ENCODE measurements around the gene UNC50. TPM values are rescaled to one million over a fixed set of nuclear protein-coding genes. Genes with fewer than 3 reads are reported as not detected.

Gene UNC50
- total RNA-seq, 4 donors from 2014 or later = 30.3 to 43.1 (median 30.5) TPM

DNA sequence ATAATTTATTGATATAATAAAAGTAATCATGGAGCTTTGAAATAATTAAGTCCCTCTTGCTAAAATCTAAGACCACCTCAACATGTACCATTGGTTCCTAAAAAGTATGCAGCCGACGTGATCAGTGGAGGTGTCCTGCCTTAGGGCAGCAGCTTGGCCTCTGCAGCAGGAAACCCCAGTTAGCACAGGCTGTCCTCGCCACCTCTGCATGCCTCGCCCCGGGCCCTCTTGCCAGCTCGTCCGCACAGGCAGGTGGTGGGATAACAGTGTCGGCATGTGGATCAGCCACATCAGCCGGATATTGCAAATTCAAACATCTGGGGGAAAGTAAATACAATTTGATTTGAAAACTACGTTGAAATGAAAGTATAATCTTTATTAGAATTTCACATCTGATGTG is 23.0 kb upstream of the UNC50 start:
- intact Hi-C loops (cut with DNase I; ENCODE audit: low total_unique reads) (no loop called here), in situ Hi-C loops (cut with MboI; ENCODE audit: low sequenced_read_pairs in 4 of 4) (no loop called here)
- no peak for DNase-seq

DNA sequence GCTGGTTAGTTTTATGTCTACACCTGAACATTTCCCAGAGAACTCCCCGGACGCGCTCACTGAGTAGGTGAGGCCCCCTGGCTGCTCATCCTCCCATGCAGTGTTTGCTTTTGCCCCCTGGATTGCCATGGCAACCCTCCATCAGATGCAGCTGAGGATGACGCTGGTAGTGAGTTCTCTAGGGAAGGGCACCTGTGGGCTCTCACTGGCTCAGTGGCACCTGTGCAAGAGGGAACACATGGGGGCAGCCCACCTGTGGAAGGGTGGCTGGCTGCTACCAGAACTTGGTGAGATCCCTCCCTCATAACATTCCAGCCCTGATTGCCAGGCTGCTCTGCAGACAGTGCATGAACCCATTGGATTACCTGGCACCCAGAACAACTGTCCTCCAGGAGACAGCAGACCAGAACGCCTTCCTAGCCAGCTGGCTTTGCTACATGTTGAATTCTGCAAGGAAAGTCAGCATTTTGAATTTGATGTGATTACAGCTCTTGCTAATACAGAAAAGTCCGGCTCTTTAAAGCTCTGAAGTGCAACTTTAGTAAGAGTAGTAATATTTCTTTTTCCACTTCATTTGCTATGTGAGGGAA is 21.7 kb upstream of the UNC50 start:
- TF ChIP-seq, protein P1, sequence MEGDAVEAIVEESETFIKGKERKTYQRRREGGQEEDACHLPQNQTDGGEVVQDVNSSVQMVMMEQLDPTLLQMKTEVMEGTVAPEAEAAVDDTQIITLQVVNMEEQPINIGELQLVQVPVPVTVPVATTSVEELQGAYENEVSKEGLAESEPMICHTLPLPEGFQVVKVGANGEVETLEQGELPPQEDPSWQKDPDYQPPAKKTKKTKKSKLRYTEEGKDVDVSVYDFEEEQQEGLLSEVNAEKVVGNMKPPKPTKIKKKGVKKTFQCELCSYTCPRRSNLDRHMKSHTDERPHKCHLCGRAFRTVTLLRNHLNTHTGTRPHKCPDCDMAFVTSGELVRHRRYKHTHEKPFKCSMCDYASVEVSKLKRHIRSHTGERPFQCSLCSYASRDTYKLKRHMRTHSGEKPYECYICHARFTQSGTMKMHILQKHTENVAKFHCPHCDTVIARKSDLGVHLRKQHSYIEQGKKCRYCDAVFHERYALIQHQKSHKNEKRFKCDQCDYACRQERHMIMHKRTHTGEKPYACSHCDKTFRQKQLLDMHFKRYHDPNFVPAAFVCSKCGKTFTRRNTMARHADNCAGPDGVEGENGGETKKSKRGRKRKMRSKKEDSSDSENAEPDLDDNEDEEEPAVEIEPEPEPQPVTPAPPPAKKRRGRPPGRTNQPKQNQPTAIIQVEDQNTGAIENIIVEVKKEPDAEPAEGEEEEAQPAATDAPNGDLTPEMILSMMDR (IDR thresholded peaks at IDR 0.05 in 4 of 5, conservative IDR thresholded peaks at IDR 0.05 in 1 of 5) = no peak
- no peak for TF ChIP-seq POLR2A (IDR thresholded peaks at IDR 0.05)
- no peak for ATAC-seq
- in situ Hi-C loops (cut with MboI; ENCODE audit: low sequenced_read_pairs in 4 of 4) (no loop called here), intact Hi-C loops (cut with DNase I; ENCODE audit: low total_unique reads) (no loop called here)
- no peak for DNase-seq
- Histone ChIP-seq H3K27me3 (no peaks in the 10 kb centered on the region), H3K4me3 (no peak overlapping the region), H3K36me3 (peaks cover 0 to 14% of the 10 kb centered on the region in 2 donors), H3K9me3 (no peaks in the 10 kb centered on the region), H3K4me1 (no peaks in the 10 kb centered on the region), H3K27ac (no peak overlapping the region)

More for the DNA sequence above, 23.0 kb upstream of the UNC50 start:
- Histone ChIP-seq H3K4me3 (no peak overlapping the region), H3K4me1 (no peaks in the 10 kb centered on the region), H3K27ac (no peak overlapping the region), H3K36me3 (peaks cover 0 to 14% of the 10 kb centered on the region in 2 donors), H3K27me3 (no peaks in the 10 kb centered on the region), H3K9me3 (no peaks in the 10 kb centered on the region)
- no peak for ATAC-seq
- no peak for TF ChIP-seq POLR2A (IDR thresholded peaks at IDR 0.05)
- TF ChIP-seq, protein P1 (IDR thresholded peaks at IDR 0.05 in 4 of 5, conservative IDR thresholded peaks at IDR 0.05 in 1 of 5) = no peak

DNA sequence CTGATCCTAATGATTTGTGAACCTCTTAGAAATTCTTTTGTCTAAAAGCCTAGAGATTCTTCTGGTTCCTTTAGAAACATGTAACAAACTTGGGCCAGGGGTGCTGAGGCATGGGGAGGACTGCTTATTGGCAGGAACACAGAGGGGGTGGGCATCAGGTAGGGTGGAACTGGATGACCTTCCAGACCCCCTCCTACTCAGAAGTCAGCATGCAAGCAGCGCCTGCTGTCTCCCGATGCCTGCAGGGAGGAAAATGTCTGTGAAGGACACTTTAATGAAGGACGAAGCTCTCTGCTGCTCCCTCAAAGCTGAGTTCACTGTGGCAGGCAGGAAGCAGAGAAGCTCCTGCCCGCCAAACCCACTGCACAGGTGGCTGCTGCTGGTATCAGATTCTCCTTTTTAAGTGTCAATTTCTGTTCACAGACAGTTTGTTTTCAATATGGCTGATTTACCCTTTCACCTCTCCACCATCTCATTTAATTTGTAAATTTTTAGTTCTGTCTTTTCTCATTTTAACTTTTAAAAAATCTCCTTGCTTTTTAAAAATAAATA is 19.4 kb upstream of the UNC50 start:
- Histone ChIP-seq H3K4me3 (no peak overlapping the region), H3K4me1 (no peaks in the 10 kb centered on the region), H3K36me3 (no peaks in the 10 kb centered on the region), H3K27me3 (no peaks in the 10 kb centered on the region), H3K27ac (no peak overlapping the region), H3K9me3 (no peaks in the 10 kb centered on the region)
- in situ Hi-C loops (cut with MboI; ENCODE audit: low sequenced_read_pairs in 4 of 4) (no loop called here), intact Hi-C loops (cut with DNase I; ENCODE audit: low total_unique reads) (no loop called here)
- ATAC-seq (no peak), DNase-seq (no peak)
- TF ChIP-seq POLR2A (IDR thresholded peaks at IDR 0.05) = no peak
- TF ChIP-seq, protein P1 (IDR thresholded peaks at IDR 0.05 in 4 of 5, conservative IDR thresholded peaks at IDR 0.05 in 1 of 5) = no peak

DNA sequence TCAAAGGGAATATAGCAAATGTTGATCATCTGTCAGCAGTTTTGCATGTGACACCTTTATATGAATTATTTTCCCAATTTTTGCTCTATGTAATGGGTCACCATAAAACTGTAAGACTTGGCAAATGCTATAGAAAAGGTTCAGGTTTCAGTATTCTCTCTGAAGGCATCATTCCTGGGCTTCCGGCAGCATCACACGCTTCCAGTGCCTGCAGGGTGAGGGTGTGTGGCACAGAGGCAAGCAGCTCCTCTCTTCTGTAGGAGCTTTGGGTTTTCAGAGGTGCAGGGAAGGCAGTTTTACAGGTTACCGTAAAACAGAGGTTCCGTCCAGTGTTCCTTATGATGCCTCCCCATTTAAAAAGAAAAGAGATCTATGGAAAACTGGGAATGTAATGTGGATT is 18.9 kb upstream of the UNC50 start:
- no peak overlapping the region for H3K27ac ChIP-seq
- no peak for ATAC-seq
- H3K4me1 ChIP-seq = no peaks in the 10 kb centered on the region
- DNase-seq = no peak
- intact Hi-C loops (cut with DNase I; ENCODE audit: low total_unique reads) = no loop called here
- no peaks in the 10 kb centered on the region for H3K9me3 ChIP-seq
- no peak overlapping the region for H3K4me3 ChIP-seq
- TF ChIP-seq, protein P1 (IDR thresholded peaks at IDR 0.05 in 4 of 5, conservative IDR thresholded peaks at IDR 0.05 in 1 of 5) = no peak
- no peak for TF ChIP-seq POLR2A (IDR thresholded peaks at IDR 0.05)
- no peaks in the 10 kb centered on the region for H3K27me3 ChIP-seq
- H3K36me3 ChIP-seq = no peaks in the 10 kb centered on the region
- in situ Hi-C loops (cut with MboI; ENCODE audit: low sequenced_read_pairs in 4 of 4) = no loop called here
